ENCODE results near the gene ING5. TPM values are rescaled to one million over a fixed set of nuclear protein-coding genes. Genes with fewer than 3 reads are reported as not detected.

Gene ING5
- polyA plus RNA-seq, 3 donors from 2014 or later = 6.9 to 7.9 (median 7.7) TPM

GRCh38 chr2:241776336-241777169 is 74.7 kb downstream of the ING5 start, which contains the start of gene GAL3ST2:
Gene GAL3ST2, plus strand, starts transcription at chr2:241776822. Its CDS starts 134 bp downstream, at chr2:241776956.
- H3K9me3 Mint-ChIP-seq = no peaks in the 10 kb centered on the region
- DNase-seq = no peak
- peaks cover 3 to 8% (median 4%) of the 10 kb centered on the region in 3 donors for H3K27me3 Mint-ChIP-seq (ENCODE audit: low read depth in 3 of 3)
- H3K36me3 Mint-ChIP-seq = no peaks in the 10 kb centered on the region
- H3K4me1 Mint-ChIP-seq = peaks cover 0 to 5% of the 10 kb centered on the region in 2 donors
- no peak within 1 kb of the TSS for H3K4me3 Mint-ChIP-seq
- no peak within 1 kb of the TSS for H3K27ac Mint-ChIP-seq

- Mint-ChIP-seq H3K27me3 (ENCODE audit: low read depth in 3 of 3) (peaks cover 0 to 8% (median 2%) of the 10 kb centered on the region in 3 donors), H3K4me1 (peaks cover 0 to 2% of the 10 kb centered on the region in 2 donors), H3K9me3 (no peaks in the 10 kb centered on the region), H3K27ac (no peak overlapping the region), H3K4me3 (no peak overlapping the region), H3K36me3 (no peaks in the 10 kb centered on the region)
- no peak for DNase-seq
Measured at GRCh38 chr2:241777170-241777685, 75.4 kb downstream of the ING5 start.

GRCh38 chr2:241777686-241778627 is 76.1 kb downstream of the ING5 start:
- no peaks in the 10 kb centered on the region for H3K4me1 Mint-ChIP-seq
- H3K9me3 Mint-ChIP-seq = no peaks in the 10 kb centered on the region
- no peaks in the 10 kb centered on the region for H3K36me3 Mint-ChIP-seq
- H3K4me3 Mint-ChIP-seq = no peak overlapping the region
- H3K27ac Mint-ChIP-seq = peak overlapping the region in 1 of 6 donors; percentile 17
- no peak for DNase-seq
- H3K27me3 Mint-ChIP-seq (ENCODE audit: low read depth in 3 of 3) = peaks cover 0 to 8% (median 2%) of the 10 kb centered on the region in 3 donors

Other genes starting within 250 kb of the ING5 start
- gene STK25, start 193.5 kb upstream of the ING5 start, polyA plus RNA-seq = 100 to 1,000 TPM; 104 to 146 (median 105) TPM
- gene BOK, start 143.3 kb upstream of the ING5 start, polyA plus RNA-seq = 10 to 100 TPM; 15.2 to 21.4 (median 17.2) TPM
- 10 to 100 TPM; 20.0 to 39.5 (median 29.4) TPM for gene THAP4, start 64.9 kb upstream of the ING5 start, polyA plus RNA-seq
- 10 to 100 TPM; 70.5 to 78.9 (median 77.2) TPM for gene ATG4B, start 64.3 kb upstream of the ING5 start, polyA plus RNA-seq
- gene DTYMK, start 15.2 kb upstream of the ING5 start, polyA plus RNA-seq = 10 to 100 TPM; 43.8 to 60.3 (median 51.0) TPM
- gene D2HGDH, start 32.6 kb downstream of the ING5 start, polyA plus RNA-seq = 1 to 10 TPM in 2 of 3 donors, under 1 TPM in 1; 0.49 to 2.9 (median 1.5) TPM
- not detected for gene GAL3ST2, start 74.8 kb downstream of the ING5 start, polyA plus RNA-seq
- not detected for gene NEU4, start 107.2 kb downstream of the ING5 start, polyA plus RNA-seq
- 1 to 10 TPM in 1 of 3 donors, not detected in 2; 3.3 TPM for gene PDCD1, start 156.9 kb downstream of the ING5 start, polyA plus RNA-seq
- not detected for gene RTP5, start 167.7 kb downstream of the ING5 start, polyA plus RNA-seq